Astrocyte of the spinal cord (primary cell): ENCODE results near the gene SMCO4.

Experiments
- DNase-seq: peaks from one replicate; pipeline ENCODE4 v3.0.0; 2011; ENCODE audit warnings: low read depth, low spot score
- H3K4me3 ChIP-seq: 2 replicates; pipeline ENCODE4 v1.5.1; 2011; ENCODE audit warnings: low read depth, mild to moderate bottlenecking, low read length, moderate library complexity
- in situ Hi-C: cut with HindIII; loops from 2 replicates; pipeline ENCODE4 v1.10.0; 2017; ENCODE audit warnings: low sequenced_read_pairs
- TF ChIP-seq, protein P1 (sequence below): IDR thresholded peaks from 2 replicates; pipeline ENCODE4 v1.5.1; 2012; ENCODE audit warnings: low read depth, mild to moderate bottlenecking, low read length, inconsistent platforms

Gene SMCO4

DNA sequence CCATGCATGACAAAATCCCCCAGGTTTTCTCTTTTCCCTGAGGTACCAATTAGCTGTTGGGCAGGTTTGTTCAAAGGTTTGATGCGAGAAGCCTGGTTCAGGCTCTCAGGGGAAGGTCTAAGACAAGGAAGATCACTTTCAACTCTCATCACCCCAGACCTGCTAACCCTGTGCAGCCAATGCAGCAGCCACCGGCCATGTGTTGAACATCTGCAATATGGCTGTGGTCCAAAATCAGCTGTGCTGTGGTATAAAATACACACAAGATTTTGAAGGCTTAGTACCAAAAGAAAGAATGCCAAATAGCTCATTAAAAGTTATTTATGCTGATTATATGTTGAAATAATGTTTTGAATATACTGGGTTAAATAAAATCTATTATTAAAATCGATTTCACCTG lies 58.5 kb downstream of the SMCO4 start:
- TF ChIP-seq, protein P1, sequence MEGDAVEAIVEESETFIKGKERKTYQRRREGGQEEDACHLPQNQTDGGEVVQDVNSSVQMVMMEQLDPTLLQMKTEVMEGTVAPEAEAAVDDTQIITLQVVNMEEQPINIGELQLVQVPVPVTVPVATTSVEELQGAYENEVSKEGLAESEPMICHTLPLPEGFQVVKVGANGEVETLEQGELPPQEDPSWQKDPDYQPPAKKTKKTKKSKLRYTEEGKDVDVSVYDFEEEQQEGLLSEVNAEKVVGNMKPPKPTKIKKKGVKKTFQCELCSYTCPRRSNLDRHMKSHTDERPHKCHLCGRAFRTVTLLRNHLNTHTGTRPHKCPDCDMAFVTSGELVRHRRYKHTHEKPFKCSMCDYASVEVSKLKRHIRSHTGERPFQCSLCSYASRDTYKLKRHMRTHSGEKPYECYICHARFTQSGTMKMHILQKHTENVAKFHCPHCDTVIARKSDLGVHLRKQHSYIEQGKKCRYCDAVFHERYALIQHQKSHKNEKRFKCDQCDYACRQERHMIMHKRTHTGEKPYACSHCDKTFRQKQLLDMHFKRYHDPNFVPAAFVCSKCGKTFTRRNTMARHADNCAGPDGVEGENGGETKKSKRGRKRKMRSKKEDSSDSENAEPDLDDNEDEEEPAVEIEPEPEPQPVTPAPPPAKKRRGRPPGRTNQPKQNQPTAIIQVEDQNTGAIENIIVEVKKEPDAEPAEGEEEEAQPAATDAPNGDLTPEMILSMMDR = no peak
- peak; percentile 47 for DNase-seq
- H3K4me3 ChIP-seq = no peak overlapping the region
- in situ Hi-C loops = no loop called here

DNA sequence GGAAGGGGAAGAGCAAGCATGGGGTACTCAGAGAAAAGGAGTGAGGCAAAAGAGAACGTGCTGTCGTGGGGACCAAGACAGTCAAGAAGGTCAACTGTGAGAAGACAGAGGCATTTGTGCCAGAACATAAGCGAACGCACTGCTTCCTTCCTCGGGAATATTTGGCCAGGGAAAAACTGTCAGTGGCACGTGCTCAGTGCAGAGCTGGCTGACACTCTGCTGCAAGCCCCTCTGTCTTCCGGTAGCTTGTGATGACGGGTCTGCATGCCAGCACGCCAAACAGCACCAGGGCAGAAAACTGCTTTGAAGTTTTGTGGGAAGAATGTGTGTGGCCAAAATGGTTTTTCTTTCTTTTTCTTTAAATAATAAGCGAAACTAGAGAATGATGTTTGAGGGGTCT lies 60.6 kb downstream of the SMCO4 start:
- in situ Hi-C loops = no loop called here
- H3K4me3 ChIP-seq = no peak overlapping the region
- TF ChIP-seq, protein P1 = no peak
- DNase-seq = no peak

DNA sequence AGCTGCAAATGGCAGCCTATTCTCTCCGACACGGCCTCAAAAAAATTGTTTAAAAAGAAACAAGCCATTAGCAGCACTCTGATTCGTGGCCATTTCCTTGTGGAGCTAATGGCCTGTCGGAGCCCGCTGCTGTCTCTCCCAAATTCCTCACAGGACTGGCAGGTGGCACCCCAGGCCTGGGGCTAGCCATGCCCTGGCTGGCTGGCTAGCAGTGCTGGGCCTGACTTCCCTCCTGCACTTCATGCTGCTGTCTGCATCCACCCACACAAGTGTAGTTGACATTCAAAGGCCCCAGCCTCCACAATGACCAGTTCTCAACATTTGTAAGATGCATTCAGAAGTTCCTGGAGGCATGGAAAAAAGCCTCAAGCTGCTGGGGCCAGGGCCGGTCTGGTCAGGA lies 61.5 kb downstream of the SMCO4 start:
- in situ Hi-C loops = no loop called here
- no peak for DNase-seq
- TF ChIP-seq, protein P1 = no peak
- no peak overlapping the region for H3K4me3 ChIP-seq

DNA sequence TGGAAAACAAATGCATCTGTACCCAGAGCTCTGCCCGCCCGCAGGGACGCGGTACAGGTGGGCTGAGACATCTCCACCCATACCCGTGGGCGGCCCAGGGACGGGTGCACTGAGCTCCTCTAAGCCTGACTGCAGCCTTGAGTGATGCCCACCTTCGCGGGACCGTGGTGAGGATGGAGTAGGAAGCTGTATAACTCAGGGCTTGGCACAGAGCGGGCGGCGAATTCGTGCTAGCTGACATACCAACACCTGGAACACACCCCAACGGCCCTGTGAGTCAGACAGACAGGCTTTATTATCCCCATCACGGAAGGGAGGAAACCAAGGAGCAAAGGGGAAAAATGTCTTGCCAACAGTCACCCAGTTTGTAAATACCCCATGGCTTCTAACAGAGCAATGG lies 61.9 kb downstream of the SMCO4 start:
- DNase-seq = no peak
- in situ Hi-C loops = no loop called here
- no peak overlapping the region for H3K4me3 ChIP-seq
- TF ChIP-seq, protein P1 = no peak

DNA sequence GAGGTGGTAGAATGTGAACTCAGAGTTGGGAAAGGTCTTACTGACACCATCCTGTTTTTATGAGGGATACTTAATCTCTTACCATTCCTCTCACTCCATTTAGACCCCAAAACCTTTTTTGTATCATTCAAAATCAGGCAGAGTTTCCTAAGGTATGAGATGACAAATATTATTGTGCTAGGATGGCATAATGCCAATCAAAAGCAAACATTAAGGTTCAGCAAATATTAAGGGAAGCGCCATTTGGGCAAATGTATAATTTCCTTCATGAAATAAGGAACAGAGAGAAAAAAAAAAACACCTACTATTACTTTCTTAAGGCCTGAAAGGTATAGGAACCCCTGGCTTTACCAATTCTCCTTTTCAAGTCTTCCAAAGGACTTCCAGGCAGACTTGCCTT lies 62.4 kb downstream of the SMCO4 start:
- in situ Hi-C loops = no loop called here
- no peak for DNase-seq
- TF ChIP-seq, protein P1 = no peak

DNA sequence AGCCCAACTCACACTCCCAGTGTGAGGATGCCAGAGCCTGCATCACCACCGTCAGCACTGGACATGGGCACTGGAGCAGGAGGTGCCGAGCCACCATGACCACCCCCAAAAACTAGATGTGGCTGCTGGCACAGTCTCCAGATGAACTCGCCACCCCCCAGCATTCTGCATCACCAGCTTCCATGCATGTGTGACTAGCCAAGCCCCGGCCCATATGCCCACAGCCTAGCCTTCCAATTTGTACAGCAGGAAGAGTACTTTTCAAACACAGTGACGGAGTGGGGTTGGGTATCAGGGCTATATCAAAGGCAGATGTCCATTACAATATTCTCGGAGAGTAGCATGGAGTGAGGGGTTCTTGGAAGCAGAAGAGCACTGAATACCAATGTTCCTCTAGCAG lies 62.9 kb downstream of the SMCO4 start:
- DNase-seq = no peak
- in situ Hi-C loops = no loop called here
- TF ChIP-seq, protein P1 = no peak
- H3K4me3 ChIP-seq = no peak overlapping the region

More for the DNA sequence above, 62.4 kb downstream of the SMCO4 start:
- no peak overlapping the region for H3K4me3 ChIP-seq

DNA sequence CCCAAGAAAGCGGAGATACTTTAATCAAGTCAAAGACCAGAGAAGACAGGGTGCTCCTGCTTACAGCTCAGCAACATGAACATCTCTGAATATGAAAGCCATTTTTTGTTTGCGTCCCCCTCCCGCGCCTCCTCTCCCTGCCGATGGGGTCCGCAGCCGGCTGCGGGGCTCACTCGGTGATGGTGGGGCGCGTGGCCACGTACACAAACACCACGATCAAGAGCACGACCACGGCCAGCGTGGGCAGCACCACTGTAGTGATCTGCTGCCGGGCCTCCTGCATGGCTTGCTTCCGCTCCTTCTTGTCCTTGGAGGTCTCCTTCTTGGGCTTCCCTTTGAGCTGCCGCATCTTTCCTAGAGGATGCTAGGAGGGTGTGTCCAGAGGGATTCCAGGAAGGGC lies 64.3 kb downstream of the SMCO4 start:
- H3K4me3 ChIP-seq = no peak overlapping the region
- in situ Hi-C loops = no loop called here
- TF ChIP-seq, protein P1 = no peak
- DNase-seq = no peak
